OCI-LY1 (cell line): ENCODE results near the gene IL22.

Experiments
- H2AFZ ChIP-seq: fragments of 200-600 bp; sonication (generic), shearing (Covaris generic); 2 replicates; pipeline ENCODE4 v1.6.0; 2014; ENCODE audit warnings: antibody characterized with exemption, mild to moderate bottlenecking, low read length
- H3F3A ChIP-seq: fragments of 200-600 bp; sonication (generic), shearing (Covaris generic); 2 replicates; pipeline ENCODE4 v1.6.0; 2014; ENCODE audit warnings: mild to moderate bottlenecking, antibody characterized with exemption, low read length, moderate library complexity; ENCODE audit not compliant: insufficient read depth
- H3K27ac ChIP-seq: fragments of 200-600 bp; sonication (generic); 2 replicates; pipeline ENCODE4 v1.5.1; 2014; ENCODE audit warnings: low read length, mixed run types, mild to moderate bottlenecking, low read depth; ENCODE audit not compliant: poor library complexity, severe bottlenecking
- H3K27me3 ChIP-seq: fragments of 200-600 bp; sonication (generic); 2 replicates; pipeline ENCODE4 v1.6.0; 2014; ENCODE audit warnings: antibody characterized with exemption, mild to moderate bottlenecking, low read length, moderate library complexity; ENCODE audit not compliant: insufficient read depth
- H3K36me3 ChIP-seq: fragments of 200-600 bp; sonication (generic); 2 replicates; pipeline ENCODE4 v1.6.1; 2014; ENCODE audit warnings: mild to moderate bottlenecking, antibody characterized with exemption, low read length, moderate library complexity, mixed read lengths; ENCODE audit not compliant: insufficient read depth
- H3K4me1 ChIP-seq: fragments of 200-600 bp; sonication (generic); 2 replicates; pipeline ENCODE4 v1.5.1; 2014; ENCODE audit warnings: mild to moderate bottlenecking, low read length, moderate library complexity; ENCODE audit not compliant: insufficient read depth, severe bottlenecking
- H3K4me2 ChIP-seq: fragments of 200-600 bp; sonication (generic), shearing (Covaris generic); 2 replicates; pipeline ENCODE4 v1.6.1; 2014; ENCODE audit warnings: low read length
- H3K4me3 ChIP-seq: fragments of 200-600 bp; sonication (generic); 2 replicates; pipeline ENCODE4 v1.5.1; 2014; ENCODE audit warnings: low read length, low read depth, mild to moderate bottlenecking, mixed read lengths; ENCODE audit not compliant: poor library complexity, severe bottlenecking
- H3K79me2 ChIP-seq: fragments of 200-600 bp; shearing (Covaris generic); 2 replicates; pipeline ENCODE4 v1.6.1; 2016; ENCODE audit warnings: mixed run types, low read length, mixed read lengths; ENCODE audit not compliant: insufficient read depth
- H3K9ac ChIP-seq: fragments of 200-600 bp; sonication (generic), shearing (Covaris generic); 2 replicates; pipeline ENCODE4 v1.6.1; 2014; ENCODE audit warnings: mild to moderate bottlenecking, low read length, mixed read lengths
- H3K9me2 ChIP-seq: fragments of 200-600 bp; sonication (generic), shearing (Covaris generic); 2 replicates; pipeline ENCODE4 v1.6.1; 2014; ENCODE audit warnings: low read depth, mild to moderate bottlenecking, low read length, mixed read lengths
- H3K9me3 ChIP-seq: fragments of 200-600 bp; shearing (Covaris generic); 2 replicates; pipeline ENCODE4 v1.6.1; 2014; ENCODE audit warnings: low read length, mixed read lengths
- H4K20me1 ChIP-seq: fragments of 200-600 bp; sonication (generic), shearing (Covaris generic); 2 replicates; pipeline ENCODE4 v1.6.0; 2016; ENCODE audit warnings: mild to moderate bottlenecking, low read length; ENCODE audit not compliant: insufficient read depth
- CTCF ChIP-seq: fragments of 200-600 bp; sonication (generic), shearing (Covaris generic); IDR thresholded peaks from 2 replicates; pipeline ENCODE4 v1.5.1; 2017; ENCODE audit warnings: mild to moderate bottlenecking, antibody characterized with exemption, low read length, moderate library complexity, mixed read lengths
- EZH2 ChIP-seq: fragments of 200-600 bp; sonication (generic), shearing (Covaris generic); IDR thresholded peaks from 2 replicates; pipeline ENCODE4 v1.8.0; 2017; ENCODE audit warnings: borderline replicate concordance, mixed run types, mild to moderate bottlenecking, antibody characterized with exemption, low read length, moderate library complexity, mixed read lengths

Gene IL22

GRCh38 chr12:68271346-68271745 lies 17.9 kb upstream of the IL22 start:
- H3K9me3 ChIP-seq = no peaks in the 10 kb centered on the region
- H3K9me2 ChIP-seq = no peaks in the 10 kb centered on the region
- H3K4me3 ChIP-seq = no peak overlapping the region
- no peaks in the 10 kb centered on the region for H4K20me1 ChIP-seq
- H3K9ac ChIP-seq = no peak overlapping the region
- H3K79me2 ChIP-seq = no peaks in the 10 kb centered on the region
- no peak overlapping the region for H3K4me2 ChIP-seq
- no peaks in the 10 kb centered on the region for H3F3A ChIP-seq
- TF ChIP-seq CTCF = no peak
- TF ChIP-seq EZH2 = no peak
- no peak overlapping the region for H2AFZ ChIP-seq
- H3K27ac ChIP-seq = no peak overlapping the region
- H3K4me1 ChIP-seq = no peaks in the 10 kb centered on the region
- H3K27me3 ChIP-seq = no peaks in the 10 kb centered on the region
- H3K36me3 ChIP-seq = no peaks in the 10 kb centered on the region

- TF ChIP-seq CTCF = no peak
- TF ChIP-seq EZH2 = no peak
These were observed 17.0 kb upstream of the IL22 start for GRCh38 chr12:68270358-68270757.

GRCh38 chr12:68269779-68270178 lies 16.4 kb upstream of the IL22 start:
- Histone ChIP-seq H3K27me3 (no peaks in the 10 kb centered on the region), H3K4me2 (no peak overlapping the region), H3K4me3 (no peak overlapping the region), H3K27ac (no peak overlapping the region), H3K79me2 (no peaks in the 10 kb centered on the region), H2AFZ (no peak overlapping the region), H3K9me3 (no peaks in the 10 kb centered on the region), H3K4me1 (no peaks in the 10 kb centered on the region), H3K9me2 (no peaks in the 10 kb centered on the region), H4K20me1 (no peaks in the 10 kb centered on the region), H3F3A (no peaks in the 10 kb centered on the region), H3K36me3 (no peaks in the 10 kb centered on the region), H3K9ac (no peak overlapping the region)
- no peak for TF ChIP-seq CTCF
- TF ChIP-seq EZH2 = no peak

More at GRCh38 chr12:68270358-68270757, 17.0 kb upstream of the IL22 start:
- no peaks in the 10 kb centered on the region for H4K20me1 ChIP-seq
- H3K27me3 ChIP-seq = no peaks in the 10 kb centered on the region
- H2AFZ ChIP-seq = no peak overlapping the region
- no peak overlapping the region for H3K27ac ChIP-seq
- H3K4me2 ChIP-seq = no peak overlapping the region
- no peaks in the 10 kb centered on the region for H3K36me3 ChIP-seq
- no peak overlapping the region for H3K9ac ChIP-seq
- no peak overlapping the region for H3K4me3 ChIP-seq
- H3K9me2 ChIP-seq = no peaks in the 10 kb centered on the region
- no peaks in the 10 kb centered on the region for H3K4me1 ChIP-seq
- no peaks in the 10 kb centered on the region for H3F3A ChIP-seq
- H3K9me3 ChIP-seq = no peaks in the 10 kb centered on the region
- H3K79me2 ChIP-seq = no peaks in the 10 kb centered on the region
